IPS-20b (cell line): ENCODE data around the gene GPR173.

Source experiments
- H3K27ac ChIP-seq: one replicate; pipeline ENCODE4 v1.5.1; 2013; ENCODE audit warnings: low read length
- H3K27me3 ChIP-seq: 2 replicates; pipeline ENCODE4 v1.6.1; 2013; ENCODE audit warnings: mild to moderate bottlenecking, low read length, inconsistent platforms; ENCODE audit not compliant: insufficient read depth
- H3K36me3 ChIP-seq: 2 replicates; pipeline ENCODE4 v1.6.1; 2013; ENCODE audit warnings: low read depth, mild to moderate bottlenecking, inconsistent platforms, low read length, moderate library complexity; ENCODE audit not compliant: insufficient read depth
- H3K4me1 ChIP-seq: 2 replicates; pipeline ENCODE4 v1.6.1; 2013; ENCODE audit warnings: mild to moderate bottlenecking, control low read depth, inconsistent platforms, low read length, moderate library complexity; ENCODE audit not compliant: insufficient read depth
- H3K4me3 ChIP-seq: 2 replicates; pipeline ENCODE4 v1.5.1; 2013; ENCODE audit warnings: mild to moderate bottlenecking, low read length, inconsistent platforms
- H3K9ac ChIP-seq: 2 replicates; pipeline ENCODE4 v1.6.1; 2013; ENCODE audit warnings: low read depth, mild to moderate bottlenecking, inconsistent platforms, low read length, moderate library complexity
- H3K9me3 ChIP-seq: 2 replicates; pipeline ENCODE4 v1.6.1; 2013; ENCODE audit warnings: mild to moderate bottlenecking, low read depth, low read length, inconsistent platforms; ENCODE audit not compliant: insufficient read depth

Gene GPR173

GRCh38 chrX:53028678-53029077, 19.9 kb upstream of the GPR173 start:
- Histone ChIP-seq H3K4me3 (no peak overlapping the region), H3K4me1 (peaks cover 4% of the 10 kb centered on the region; the same call in 1 of the 2 replicates), H3K27ac (no peak overlapping the region), H3K9me3 (no peaks in the 10 kb centered on the region), H3K27me3 (no peaks in the 10 kb centered on the region), H3K9ac (no peak overlapping the region), H3K36me3 (no peaks in the 10 kb centered on the region)

- H3K9ac ChIP-seq: no peak overlapping the region
- H3K4me1 ChIP-seq: peaks cover 4% of the 10 kb centered on the region; the same call in 1 of the 2 replicates
- H3K27ac ChIP-seq: no peak overlapping the region
- H3K36me3 ChIP-seq: no peaks in the 10 kb centered on the region
- no peak overlapping the region for H3K4me3 ChIP-seq
- H3K27me3 ChIP-seq: no peaks in the 10 kb centered on the region
- H3K9me3 ChIP-seq: no peaks in the 10 kb centered on the region
Measured at GRCh38 chrX:53031380-53031779, 17.2 kb upstream of the GPR173 start.

GRCh38 chrX:53036149-53036548, 12.4 kb upstream of the GPR173 start:
- Histone ChIP-seq H3K27me3 (no peaks in the 10 kb centered on the region), H3K9me3 (no peaks in the 10 kb centered on the region), H3K27ac (no peak overlapping the region), H3K9ac (no peak overlapping the region), H3K4me3 (no peak overlapping the region), H3K4me1 (peaks cover 4% of the 10 kb centered on the region; the same call in 1 of the 2 replicates), H3K36me3 (no peaks in the 10 kb centered on the region)

- no peaks in the 10 kb centered on the region for H3K4me1 ChIP-seq
- H3K27me3 ChIP-seq: no peaks in the 10 kb centered on the region
- H3K36me3 ChIP-seq: no peaks in the 10 kb centered on the region
- H3K27ac ChIP-seq: no peak overlapping the region
- H3K9ac ChIP-seq: no peak overlapping the region
- no peak overlapping the region for H3K4me3 ChIP-seq
- H3K9me3 ChIP-seq: no peaks in the 10 kb centered on the region
Measured at GRCh38 chrX:53039236-53039635, 9.4 kb upstream of the GPR173 start.

- H3K9me3 ChIP-seq: no peaks in the 10 kb centered on the region
- no peak overlapping the region for H3K9ac ChIP-seq
- no peaks in the 10 kb centered on the region for H3K4me1 ChIP-seq
- no peak overlapping the region for H3K27ac ChIP-seq
- no peak overlapping the region for H3K4me3 ChIP-seq
- H3K27me3 ChIP-seq: no peaks in the 10 kb centered on the region
- H3K36me3 ChIP-seq: no peaks in the 10 kb centered on the region
Measured at GRCh38 chrX:53044995-53045394, 3.6 kb upstream of the GPR173 start.

- Histone ChIP-seq H3K27ac (no peak overlapping the region), H3K9ac (no peak overlapping the region)
Measured at GRCh38 chrX:53047228-53047627, 1.4 kb upstream of the GPR173 start.

GRCh38 chrX:53049127-53049517, 533 bp downstream of the GPR173 start:
- Histone ChIP-seq H3K4me1 (no peaks in the 10 kb centered on the region), H3K27ac (no peak overlapping the region), H3K27me3 (no peaks in the 10 kb centered on the region), H3K36me3 (no peaks in the 10 kb centered on the region), H3K4me3 (peak overlapping the region; percentile 72), H3K9me3 (no peaks in the 10 kb centered on the region), H3K9ac (peak overlapping the region; percentile 51; the same call in 1 of the 2 replicates)

More at GRCh38 chrX:53047228-53047627, 1.4 kb upstream of the GPR173 start:
- H3K36me3 ChIP-seq: no peaks in the 10 kb centered on the region
- no peaks in the 10 kb centered on the region for H3K4me1 ChIP-seq
- no peaks in the 10 kb centered on the region for H3K27me3 ChIP-seq
- no peak overlapping the region for H3K4me3 ChIP-seq
- no peaks in the 10 kb centered on the region for H3K9me3 ChIP-seq

GRCh38 chrX:53050841-53051240, 2.3 kb downstream of the GPR173 start:
- no peaks in the 10 kb centered on the region for H3K9me3 ChIP-seq
- H3K9ac ChIP-seq: no peak overlapping the region
- H3K27me3 ChIP-seq: no peaks in the 10 kb centered on the region
- no peaks in the 10 kb centered on the region for H3K36me3 ChIP-seq
- H3K4me1 ChIP-seq: no peaks in the 10 kb centered on the region
- no peak overlapping the region for H3K4me3 ChIP-seq
- no peak overlapping the region for H3K27ac ChIP-seq

- no peak overlapping the region for H3K27ac ChIP-seq
- no peaks in the 10 kb centered on the region for H3K36me3 ChIP-seq
- H3K9me3 ChIP-seq: no peaks in the 10 kb centered on the region
- no peaks in the 10 kb centered on the region for H3K4me1 ChIP-seq
- no peak overlapping the region for H3K9ac ChIP-seq
- no peaks in the 10 kb centered on the region for H3K27me3 ChIP-seq
- no peak overlapping the region for H3K4me3 ChIP-seq
Measured at GRCh38 chrX:53055244-53055849, 6.8 kb downstream of the GPR173 start.

- Histone ChIP-seq H3K4me3 (no peak overlapping the region), H3K27ac (no peak overlapping the region), H3K4me1 (no peaks in the 10 kb centered on the region), H3K9me3 (no peaks in the 10 kb centered on the region), H3K27me3 (no peaks in the 10 kb centered on the region), H3K9ac (no peak overlapping the region), H3K36me3 (no peaks in the 10 kb centered on the region)
Measured at GRCh38 chrX:53056292-53056691, 7.7 kb downstream of the GPR173 start.

- H3K4me1 ChIP-seq: no peaks in the 10 kb centered on the region
- H3K4me3 ChIP-seq: no peak overlapping the region
- no peaks in the 10 kb centered on the region for H3K27me3 ChIP-seq
- H3K36me3 ChIP-seq: no peaks in the 10 kb centered on the region
- H3K9me3 ChIP-seq: no peaks in the 10 kb centered on the region
- no peak overlapping the region for H3K27ac ChIP-seq
- no peak overlapping the region for H3K9ac ChIP-seq
Measured at GRCh38 chrX:53065104-53065503, 16.5 kb downstream of the GPR173 start.

GRCh38 chrX:53071064-53071463, 22.5 kb downstream of the GPR173 start:
- Histone ChIP-seq H3K4me3 (no peak overlapping the region), H3K27ac (no peak overlapping the region), H3K9me3 (no peaks in the 10 kb centered on the region)

More at GRCh38 chrX:53071064-53071463, 22.5 kb downstream of the GPR173 start:
- Histone ChIP-seq H3K9ac (no peak overlapping the region), H3K36me3 (no peaks in the 10 kb centered on the region), H3K4me1 (0 out of 2 replicates have a peak, but pooled peaks cover 2% of the 10 kb centered on the region), H3K27me3 (no peaks in the 10 kb centered on the region)
